Heart right ventricle (tissue), 16 donors: ENCODE measurements around the gene CWC27. TPM values are rescaled to one million over a fixed set of nuclear protein-coding genes. Genes with fewer than 3 reads are reported as not detected.
A peak's percentile ranks its signal among the peaks of the same experiment; 100 is the strongest.

Experiments used
- ATAC-seq, 8 donors: fragments of 200-7000 bp; cut with Tn5 transposase; one replicate each; pipeline ENCODE4 v1.9.1; 2020; ENCODE audit warnings: mild to moderate bottlenecking in 8 of 8, moderate library complexity in 8 of 8, moderate number of reproducible peaks in 1 of 8
- DNase-seq, 2 donors: peaks; one replicate each; pipeline ENCODE4 v3.0.0-alpha.2; 2020
- H3K27ac ChIP-seq, 10 donors: fragments of 200-600 bp; sonication (generic) in 2 of 10; one replicate each; pipeline versions ENCODE4 v1.5.0 to v1.8.0; 2020 to 2022; ENCODE audit warnings: mild to moderate bottlenecking in 3 of 10
- H3K27me3 ChIP-seq, 7 donors: fragments of 200-600 bp; one replicate each; pipeline ENCODE4 v1.8.0; 2021 to 2022; ENCODE audit warnings: mild to moderate bottlenecking in 2 of 7
- H3K36me3 ChIP-seq, 9 donors: fragments of 200-600 bp; sonication (generic) in 1 of 9; one replicate each; pipeline versions ENCODE4 v1.5.0 to v1.8.0; 2020 to 2022; ENCODE audit warnings: mild to moderate bottlenecking in 2 of 9
- H3K4me1 ChIP-seq, 9 donors: fragments of 200-600 bp; sonication (generic) in 1 of 9; one replicate each; pipeline versions ENCODE4 v1.5.0 to v1.8.0; 2020 to 2022; ENCODE audit warnings: mild to moderate bottlenecking in 4 of 9
- H3K4me3 ChIP-seq, 10 donors: fragments of 200-600 bp; sonication (generic) in 2 of 10; one replicate each; pipeline versions ENCODE4 v1.5.0 to v1.8.0; 2020 to 2022; ENCODE audit warnings: mild to moderate bottlenecking in 7 of 10, moderate library complexity in 2 of 10
- H3K9me3 ChIP-seq, 11 donors: fragments of 200-600 bp in 10 of 11; sonication (generic) in 2 of 11; one replicate each; pipeline versions ENCODE4 v1.5.0 to v1.8.0; 2013 to 2022; ENCODE audit warnings: mild to moderate bottlenecking in 2 of 11, control low read depth in 1 of 11, moderate library complexity in 1 of 11
- WGBS, 2 donors: extraction: QIAGEN DNeasy Blood & Tissue Kit; methylation state at CpG; one replicate each; pipeline ENCODE4 v1.1.7; 2013; ENCODE audit warnings: inconsistent platforms in 1 of 2; 5-methylcytosine and 5-hydroxymethylcytosine counted together
- intact Hi-C, 10 donors: fragments of 100-400 bp; cut with DNase I; formaldehyde crosslinking; loops; one replicate each; pipeline versions ENCODE4 v1.11.1 to v1.14.2; 2022
- polyA plus RNA-seq, 2 donors: library from polyadenylated mRNA; stranded (reverse); fragments of 200-250 nt; gene quantifications; one replicate each; pipeline ENCODE4 v1.2.3, GENCODE V29; 2013
- total RNA-seq, 10 donors: library from RNA; stranded (reverse); fragmentation: NEBNext Ultra II Directional in 3 of 10; extraction: Animal tissue kit (Norgen Biotek cat#: 25700) in 3 of 10; gene quantifications; one replicate each; pipeline versions ENCODE4 v1.2.1 to v1.2.4, GENCODE V29; 2021 to 2023
- TF ChIP-seq, protein P1 (sequence below), 9 donors: fragments of 200-600 bp; sonication (generic) in 2 of 9; IDR thresholded peaks; one replicate each; pipeline versions ENCODE4 v1.5.0 to v1.8.0; 2021 to 2022; ENCODE audit warnings: antibody characterized with exemption in 9 of 9, mild to moderate bottlenecking in 5 of 9, moderate library complexity in 1 of 9
- donor health status: Arrhythmogenic right ventricular cardiomyopathy.
- donor health status: ischemic (EF 13 %, LVEDD 7.1; RV severe dilation, severe dysfunction).
- donor health status: healthy with polysubstance abuse.
- donor health status: DM: no; HTN: yes; CAD: no.
- donor health status: DM: no; HTN: no; CAD: no.
- donor health status: ischemic (EF 25% LVEDD 6.9; RV normal size, moderate dysfunction).
- donor health status: ischemic (EF 25% LVEDD 5.7; RV mildly dilated, moderate dysfunction).
- donor health status: healthy.
- donor health status: DM: yes; HTN: yes; CAD: no.
- donor health status: Ischemic cardiomyopathy.
- donor health status: ischemic (EF 35%, LVEDD 5.7; RV mildly dilated, moderate dysfunction).
- donor health status: nonischemic (EF 11% LVEDD 7.7; RV severe dilation, severe dysfunction).
- donor health status: DM: yes; HTN: yes; CAD: no.
- donor health status: PGD.
- donor health status: ischemic (EF 29% LVEDD 5.4; RV normal size, mild dysfunction).
- donor health status: nonischemic (EF 23%, LVEDD 6.1; RV moderate dilation, normal function).

The CWC27 gene
- total and polyA plus RNA-seq, 12 donors: 18.7 to 32.1 (median 23.5) TPM

DNA sequence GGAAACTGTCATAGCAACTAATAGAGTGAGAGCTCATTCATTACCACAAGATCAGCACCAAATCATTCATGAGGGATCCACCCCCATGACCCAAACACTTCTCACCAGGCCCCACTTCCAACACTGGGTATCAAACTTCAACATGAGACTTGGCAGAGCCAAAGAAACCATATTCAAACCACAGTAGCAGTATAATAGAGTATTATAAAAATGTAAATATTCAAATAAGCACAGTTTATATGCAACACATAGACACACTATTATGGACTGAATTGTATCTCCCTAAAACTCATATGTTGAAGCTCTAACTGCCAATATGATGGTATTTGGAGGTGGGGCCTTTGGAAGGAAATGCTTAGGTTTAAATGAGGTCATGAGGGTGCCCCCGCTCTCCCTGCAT is 240.5 kb downstream of the CWC27 start:
- Histone ChIP-seq H3K9me3 (no peaks in the 10 kb centered on the region), H3K27me3 (no peaks in the 10 kb centered on the region), H3K4me1 (peaks cover 0 to 15% (median 0%) of the 10 kb centered on the region in 9 donors), H3K27ac (no peak overlapping the region), H3K4me3 (no peak overlapping the region), H3K36me3 (no peaks in the 10 kb centered on the region)
- DNase-seq (no peak), ATAC-seq (no peak)
- 94 to 97% methylated on average over 1 of the region's 1 CpG for WGBS, 2 donors
- TF ChIP-seq, protein P1, sequence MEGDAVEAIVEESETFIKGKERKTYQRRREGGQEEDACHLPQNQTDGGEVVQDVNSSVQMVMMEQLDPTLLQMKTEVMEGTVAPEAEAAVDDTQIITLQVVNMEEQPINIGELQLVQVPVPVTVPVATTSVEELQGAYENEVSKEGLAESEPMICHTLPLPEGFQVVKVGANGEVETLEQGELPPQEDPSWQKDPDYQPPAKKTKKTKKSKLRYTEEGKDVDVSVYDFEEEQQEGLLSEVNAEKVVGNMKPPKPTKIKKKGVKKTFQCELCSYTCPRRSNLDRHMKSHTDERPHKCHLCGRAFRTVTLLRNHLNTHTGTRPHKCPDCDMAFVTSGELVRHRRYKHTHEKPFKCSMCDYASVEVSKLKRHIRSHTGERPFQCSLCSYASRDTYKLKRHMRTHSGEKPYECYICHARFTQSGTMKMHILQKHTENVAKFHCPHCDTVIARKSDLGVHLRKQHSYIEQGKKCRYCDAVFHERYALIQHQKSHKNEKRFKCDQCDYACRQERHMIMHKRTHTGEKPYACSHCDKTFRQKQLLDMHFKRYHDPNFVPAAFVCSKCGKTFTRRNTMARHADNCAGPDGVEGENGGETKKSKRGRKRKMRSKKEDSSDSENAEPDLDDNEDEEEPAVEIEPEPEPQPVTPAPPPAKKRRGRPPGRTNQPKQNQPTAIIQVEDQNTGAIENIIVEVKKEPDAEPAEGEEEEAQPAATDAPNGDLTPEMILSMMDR (IDR thresholded peaks at IDR 0.05): no peak
- intact Hi-C loops: no loop called here

DNA sequence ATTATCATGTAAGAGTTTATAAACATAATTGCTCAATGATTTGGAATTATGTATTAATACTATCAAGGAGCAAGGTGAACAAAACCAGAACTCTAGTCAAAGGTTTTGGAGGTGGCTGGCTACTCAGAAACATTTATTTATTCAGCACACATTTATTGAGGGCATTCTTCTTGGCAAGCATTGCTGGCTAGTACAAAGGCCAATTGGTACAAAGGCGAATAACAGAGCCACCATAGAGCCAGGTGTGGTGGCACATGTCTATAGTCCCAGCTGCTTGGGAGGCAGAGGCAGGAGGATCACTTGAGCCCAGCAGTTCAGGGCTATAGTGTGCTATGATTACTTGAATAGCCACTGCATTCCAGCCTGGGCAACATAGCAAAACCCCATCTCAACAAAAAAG is 242.1 kb downstream of the CWC27 start:
- TF ChIP-seq, protein P1 (IDR thresholded peaks at IDR 0.05): no peak
- intact Hi-C loops: no loop called here
- H3K27ac ChIP-seq: no peak overlapping the region
- DNase-seq: no peak
- no peak for ATAC-seq
- 78 to 79% methylated on average over 1 of the region's 1 CpG for WGBS, 2 donors
- H3K9me3 ChIP-seq: no peaks in the 10 kb centered on the region
- peaks cover 0 to 15% (median 0%) of the 10 kb centered on the region in 9 donors for H3K4me1 ChIP-seq
- H3K4me3 ChIP-seq: no peak overlapping the region
- H3K36me3 ChIP-seq: no peaks in the 10 kb centered on the region
- no peaks in the 10 kb centered on the region for H3K27me3 ChIP-seq

DNA sequence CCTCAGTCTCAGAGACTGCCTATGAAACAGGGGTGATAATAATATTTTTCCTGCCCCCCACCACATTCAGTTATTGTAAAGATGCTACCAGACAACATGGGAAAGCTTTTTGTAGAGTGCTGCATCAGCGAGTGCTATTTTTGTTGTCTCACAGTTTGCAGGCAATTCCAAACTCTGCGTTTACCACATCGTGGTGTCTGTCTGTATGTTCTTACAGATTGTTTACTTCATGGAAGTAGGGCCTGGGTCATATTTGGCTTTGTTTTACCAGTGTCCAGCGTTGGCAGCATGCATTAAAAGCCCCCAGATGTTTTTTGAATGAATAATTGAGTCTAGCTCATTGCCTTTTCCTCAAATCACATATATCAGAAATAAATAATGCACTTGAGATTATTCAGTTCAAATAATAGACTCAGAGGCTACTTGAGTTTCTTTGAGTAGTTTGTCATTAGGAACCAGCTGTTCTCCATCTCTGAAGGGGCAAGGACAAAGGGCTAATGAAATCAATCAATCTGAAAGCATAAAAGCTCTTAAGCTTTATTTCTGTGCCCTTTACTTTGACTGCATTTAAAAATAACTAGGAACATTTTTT is 243.7 kb downstream of the CWC27 start:
- no peak for DNase-seq
- TF ChIP-seq, protein P1 (IDR thresholded peaks at IDR 0.05): no peak
- intact Hi-C loops: no loop called here
- WGBS, 2 donors: 52 to 64% methylated on average over 4 of the region's 4 CpGs
- no peaks in the 10 kb centered on the region for H3K36me3 ChIP-seq
- H3K4me1 ChIP-seq: peaks cover 0 to 15% (median under 1%) of the 10 kb centered on the region in 9 donors
- no peak overlapping the region for H3K27ac ChIP-seq
- H3K27me3 ChIP-seq: no peaks in the 10 kb centered on the region
- H3K9me3 ChIP-seq: no peaks in the 10 kb centered on the region
- no peak overlapping the region for H3K4me3 ChIP-seq
- ATAC-seq: peak in 1 of 8 donors; percentile 39

DNA sequence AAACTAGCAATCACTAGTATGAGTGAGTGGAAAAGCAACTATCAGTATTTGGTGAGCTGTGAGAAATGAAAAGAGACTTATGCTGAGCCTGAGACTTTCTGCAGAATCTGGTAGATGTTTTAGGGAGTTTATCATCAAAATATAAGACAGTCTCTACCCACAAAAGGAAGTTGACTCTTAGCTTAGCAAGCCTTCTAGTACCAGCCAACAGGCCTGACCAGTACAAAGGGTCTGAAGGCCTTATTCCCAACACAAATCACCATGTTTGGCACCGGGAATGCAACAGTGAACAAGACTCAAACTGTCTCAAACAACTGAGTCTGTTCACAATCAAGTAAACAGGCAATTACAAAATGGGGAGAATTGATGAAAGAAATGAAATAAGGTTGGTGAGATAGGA is 244.4 kb downstream of the CWC27 start:
- Histone ChIP-seq H3K4me1 (peaks cover 0 to 19% (median 7%) of the 10 kb centered on the region in 9 donors), H3K27me3 (no peaks in the 10 kb centered on the region)
- DNase-seq: no peak

More for the DNA sequence above, 244.4 kb downstream of the CWC27 start:
- Histone ChIP-seq H3K4me3 (no peak overlapping the region), H3K9me3 (no peaks in the 10 kb centered on the region), H3K27ac (no peak overlapping the region), H3K36me3 (no peaks in the 10 kb centered on the region)
- intact Hi-C loops: no loop called here
- no peak for ATAC-seq
- TF ChIP-seq, protein P1 (IDR thresholded peaks at IDR 0.05): no peak
- 90 to 92% methylated on average over 1 of the region's 1 CpG for WGBS, 2 donors
